GM12878 (cell line): ENCODE results near the gene LRRC3C. TPM values are rescaled to one million over a fixed set of nuclear protein-coding genes. Genes with fewer than 3 reads are reported as not detected.

ENCODE experiments used
- ATAC-seq: fragments of 200-7000 bp; cut with Tn5 transposase; 3 replicates; pipeline ENCODE4 v1.9.1; 2020; ENCODE audit warnings: mild to moderate bottlenecking, moderate library complexity
- BruUV-seq: library from RNA; stranded (reverse); fragments of 400-500 nt; replicated peaks from 2 replicates; lab custom pipeline; 2021; lab: Mats Ljungman, UMichigan
- CTCF ChIA-PET: fragments of 300-600 bp; sonication (Branson Sonifier 250); formaldehyde crosslinking; extraction: SDS; loops from one replicate; lab custom pipeline; 2021; ENCODE audit warnings: inconsistent platforms; lab: Yijun Ruan, JAX
- POLR2A ChIA-PET: fragments of 350-600 bp; formaldehyde crosslinking; extraction: SDS; loops from one replicate; lab custom pipeline; 2021; ENCODE audit warnings: inconsistent platforms; lab: Charles Lee
- RAD21 ChIA-PET: fragments of 300-600 bp; sonication (Branson Sonifier 250); formaldehyde crosslinking; loops from one replicate; lab custom pipeline; 2023; ENCODE audit warnings: antibody characterized with exemption; ENCODE audit not compliant: unreplicated experiment; lab: Charles Lee
- SMC1A ChIA-PET: fragments of 300-600 bp; sonication (Branson Sonifier 250); formaldehyde crosslinking; loops from one replicate; lab custom pipeline; 2023; ENCODE audit not compliant: unreplicated experiment, uncharacterized antibody; lab: Charles Lee
- DNase-seq: peaks from one replicate; pipeline ENCODE4 v3.0.0-alpha.2; 2011; ENCODE audit warnings: low read depth, low spot score
- FAIRE-seq: peaks from 3 replicates; lab custom pipeline; 2011; peaks lifted over from hg19 to GRCh38; lab: Jason Lieb, UNC
- H2AFZ ChIP-seq: 2 replicates; pipeline ENCODE4 v1.6.0; 2011; ENCODE audit warnings: low read depth, low read length, control low read depth; ENCODE audit not compliant: control insufficient read depth
- H3K27ac ChIP-seq: 2 replicates; pipeline ENCODE4 v1.5.1; 2011; ENCODE audit warnings: control low read depth; ENCODE audit not compliant: control insufficient read depth, insufficient read depth
- H3K27me3 ChIP-seq, 2 experiments: replicated peaks in 1 of 2; 2 replicates each; pipeline versions ENCODE4 v1.6.0 to v1.6.1; 2011; ENCODE audit warnings: low read length in 1 of 2; ENCODE audit not compliant: control insufficient read depth in 2 of 2, insufficient read depth in 2 of 2
- H3K36me3 ChIP-seq, 2 experiments: 2 replicates each; pipeline ENCODE4 v1.5.1; 2011; ENCODE audit warnings: low read length in 1 of 2; ENCODE audit not compliant: control insufficient read depth in 2 of 2, insufficient read depth in 2 of 2
- H3K4me1 ChIP-seq: 2 replicates; pipeline ENCODE4 v1.6.1; 2011; ENCODE audit warnings: mild to moderate bottlenecking, low read length, moderate library complexity, mixed read lengths; ENCODE audit not compliant: control insufficient read depth, insufficient read depth
- H3K4me2 ChIP-seq: 2 replicates; pipeline ENCODE4 v1.6.0; 2011; ENCODE audit warnings: control low read depth; ENCODE audit not compliant: control insufficient read depth, insufficient read depth
- H3K4me3 ChIP-seq: fragments of 200-600 bp; sonication (generic); 2 replicates; pipeline ENCODE4 v1.5.1; 2016
- H3K79me2 ChIP-seq: 2 replicates; pipeline ENCODE4 v1.6.0; 2011; ENCODE audit warnings: low read length; ENCODE audit not compliant: control insufficient read depth, insufficient read depth
- H3K9ac ChIP-seq: 2 replicates; pipeline ENCODE4 v1.8.0; 2011; ENCODE audit warnings: low read length, control low read depth, mixed read lengths; ENCODE audit not compliant: control insufficient read depth, insufficient read depth
- H3K9me3 ChIP-seq: replicated peaks from 3 replicates; pipeline ENCODE4 v1.5.1; 2011; ENCODE audit warnings: mild to moderate bottlenecking, low read length; ENCODE audit not compliant: control insufficient read depth, insufficient read depth
- H4K20me1 ChIP-seq: 2 replicates; pipeline ENCODE4 v1.6.0; 2011; ENCODE audit not compliant: control insufficient read depth, insufficient read depth
- ATF2 ChIP-seq: IDR thresholded peaks from 2 replicates; pipeline ENCODE4 v1.6.1; 2012; ENCODE audit warnings: low read length, inconsistent platforms
- ATF3 ChIP-seq: IDR thresholded peaks from 2 replicates; pipeline ENCODE4 v1.6.1; 2011; ENCODE audit warnings: low read depth, mild to moderate bottlenecking, low read length, moderate library complexity, borderline replicate concordance; ENCODE audit errors: extremely low read depth
- EZH2 ChIP-seq: IDR thresholded peaks from 2 replicates; pipeline ENCODE4 v1.6.1; 2012; ENCODE audit warnings: low read depth, mild to moderate bottlenecking, control low read depth, inconsistent platforms, low read length, borderline replicate concordance; ENCODE audit not compliant: control insufficient read depth
- IKZF1 ChIP-seq: fragments of 450-650 bp; conservative IDR thresholded peaks from 2 replicates; pipeline ENCODE4 v1.6.1; 2017; ENCODE audit warnings: antibody characterized with exemption, mild to moderate bottlenecking
- IRF5 ChIP-seq: fragments of 450-650 bp; IDR thresholded peaks from 2 replicates; pipeline ENCODE4 v1.6.1; 2017; ENCODE audit warnings: borderline replicate concordance
- MXI1 ChIP-seq: fragments of 150-350 bp; IDR thresholded peaks from 2 replicates; pipeline ENCODE4 v1.6.1; 2011; ENCODE audit warnings: low read depth, mild to moderate bottlenecking, inconsistent platforms, low read length, improper control_type of control experiment
- NRF1 ChIP-seq: conservative IDR thresholded peaks from 2 replicates; pipeline ENCODE4 v1.6.1; 2011; ENCODE audit warnings: mild to moderate bottlenecking, low read depth, low read length, improper control_type of control experiment
- PML ChIP-seq: IDR thresholded peaks from 2 replicates; pipeline ENCODE4 v1.6.1; 2012; ENCODE audit warnings: low read length, inconsistent platforms
- POLR2A ChIP-seq: IDR thresholded peaks from 2 replicates; pipeline ENCODE4 v1.6.1; 2011; ENCODE audit warnings: low read depth, mild to moderate bottlenecking, low read length
- POLR2AphosphoS2 ChIP-seq: IDR thresholded peaks from 2 replicates; pipeline ENCODE4 v1.6.1; 2011; ENCODE audit warnings: low read depth, mild to moderate bottlenecking, low read length, improper control_type of control experiment, moderate library complexity
- RAD21 ChIP-seq: IDR thresholded peaks from 2 replicates; pipeline ENCODE4 v1.6.1; 2011; ENCODE audit warnings: mild to moderate bottlenecking, low read depth, low read length, moderate library complexity; ENCODE audit not compliant: insufficient read depth
- RBBP5 ChIP-seq: fragments of 200-600 bp; sonication (generic); conservative IDR thresholded peaks from 2 replicates; pipeline ENCODE4 v1.6.1; 2016
- RCOR1 ChIP-seq: conservative IDR thresholded peaks from 2 replicates; pipeline ENCODE4 v1.6.1; 2012; ENCODE audit warnings: low read depth, low read length, improper control_type of control experiment
- SP1 ChIP-seq: IDR thresholded peaks from one replicate; pipeline ENCODE4 v1.6.1; 2011; ENCODE audit warnings: low read depth, low read length
- SREBF2 ChIP-seq: IDR thresholded peaks from 2 replicates; pipeline ENCODE4 v1.6.1; 2012; ENCODE audit warnings: mild to moderate bottlenecking, low read length
- USF1 ChIP-seq: IDR thresholded peaks from 2 replicates; pipeline ENCODE4 v1.6.1; 2011; ENCODE audit warnings: borderline replicate concordance, low read depth, mild to moderate bottlenecking, moderate library complexity, mixed read lengths, low read length; ENCODE audit not compliant: insufficient read depth; ENCODE audit errors: extremely low read length
- WGBS: methylation state at CpG from one replicate; pipeline ENCODE4 v1.1.6; 2016; ENCODE audit warnings: low lambda C conversion rate; ENCODE audit not compliant: insufficient replicate concordance, insufficient coverage; ENCODE audit errors: missing lambda C conversion rate; 5-methylcytosine and 5-hydroxymethylcytosine counted together
- in situ Hi-C: fragments of 300-500 bp; cut with MboI; formaldehyde crosslinking; loops from 9 replicates; pipeline ENCODE4 v1.14.3; 2018; ENCODE audit warnings: mixed read lengths
- intact Hi-C: fragments of 100-400 bp; cut with micrococcal nuclease; formaldehyde crosslinking; loops from one replicate; pipeline ENCODE4 v1.14.2; 2022; ENCODE audit not compliant: unreplicated experiment
- polyA plus RNA-seq, 11 experiments: library from polyadenylated mRNA; depleted of rRNA in 4 of 11; unstranded in 6 of 11; stranded (reverse) in 5 of 11; fragments of >200 nt; fragmentation: Nextera tagmentation in 4 of 11; fragmentation: Illumina TruSeq in 1 of 11; extraction: Ambion mirVana in 4 of 11; extraction: Trizol in 1 of 11; gene quantifications; 1 replicate in 1 of 11; 2 replicates in 10 of 11; pipeline versions ENCODE4 v1.2.1 to v1.2.3, GENCODE V29; 2011 to 2016; ENCODE audit warnings: inconsistent platforms in 2 of 11, missing spikeins in 2 of 11, low read depth in 1 of 11
- total RNA-seq, 4 experiments: library from RNA; depleted of rRNA in 3 of 4; stranded (reverse); fragments of >200 nt in 3 of 4; fragmentation: Illumina TruSeq in 1 of 4; extraction: Trizol in 1 of 4; gene quantifications; 2 replicates each; pipeline versions ENCODE4 v1.2.1 to v1.2.3, GENCODE V29; 2013 to 2021

The LRRC3C gene
- total and polyA plus RNA-seq, 10 of the 15 experiments (the other 5 are each of a cell fraction or from before 2014, with no cell fraction given): not detected

GRCh38 chr17:39970157-39970692, 42.7 kb downstream of the LRRC3C start (continued):
- TF ChIP-seq ATF2 (no peak), RCOR1 (no peak)

- POLR2A ChIA-PET: no interaction called here
- no peak overlapping the region for H2AFZ ChIP-seq
- TF ChIP-seq MXI1 (no peak), RBBP5 (no peak), EZH2 (no peak), ATF3 (no peak), ATF2 (no peak), SP1 (no peak), POLR2A (no peak), POLR2AphosphoS2 (no peak), USF1 (no peak), RAD21 (no peak), IRF5 (no peak), PML (no peak), RCOR1 (no peak), IKZF1 (no peak), SREBF2 (no peak), NRF1 (no peak)
Measured at GRCh38 chr17:39971076-39971603, 43.6 kb downstream of the LRRC3C start.

More at GRCh38 chr17:39971076-39971603, 43.6 kb downstream of the LRRC3C start:
- H3K9me3 ChIP-seq: no peaks in the 10 kb centered on the region
- FAIRE-seq: no peak
- H3K4me2 ChIP-seq: no peak overlapping the region
- no TSS peak for BruUV-seq
- no peak overlapping the region for H3K27ac ChIP-seq
- H4K20me1 ChIP-seq: no peaks in the 10 kb centered on the region
- ChIA-PET CTCF (no interaction called here), RAD21 (no interaction called here), SMC1A (no interaction called here)
- ATAC-seq: no peak
- H3K36me3 ChIP-seq: no peaks in the 10 kb centered on the region
- WGBS: 35% methylated on average over 4 of the region's 4 CpGs
- H3K4me3 ChIP-seq: no peak overlapping the region
- H3K4me1 ChIP-seq: no peaks in the 10 kb centered on the region
- in situ Hi-C loops (no loop called here), intact Hi-C loops (no loop called here)
- no peaks in the 10 kb centered on the region for H3K79me2 ChIP-seq
- H3K9ac ChIP-seq: no peak overlapping the region
- H3K27me3 ChIP-seq: peaks cover 0 to 4% of the 10 kb centered on the region in 2 experiments; a peak in 2 of 4 replicates
- DNase-seq: no peak
